ENCODE measurements around the gene CYP11A1. TPM values are rescaled to one million over a fixed set of nuclear protein-coding genes. Genes with fewer than 3 reads are reported as not detected.

CYP11A1 gene
- total RNA-seq, 1 experiment from 2014 or later = not detected

- DNase-seq (ENCODE audit: low spot score) = no peak
These were observed 19.6 kb downstream of the CYP11A1 start for GRCh38 chr15:74347757-74348250.

- DNase-seq (ENCODE audit: low spot score) = no peak
These were observed 22.4 kb downstream of the CYP11A1 start for GRCh38 chr15:74345051-74345450.

GRCh38 chr15:74343797-74344127 lies 23.7 kb downstream of the CYP11A1 start:
- no peak for DNase-seq (ENCODE audit: low spot score)

GRCh38 chr15:74343127-74343796 lies 24.2 kb downstream of the CYP11A1 start:
- DNase-seq (ENCODE audit: low spot score) = no peak

- no peak for DNase-seq (ENCODE audit: low spot score)
These were observed 27.3 kb downstream of the CYP11A1 start for GRCh38 chr15:74340150-74340549.

- no peak for DNase-seq (ENCODE audit: low spot score)
These were observed 28.1 kb downstream of the CYP11A1 start for GRCh38 chr15:74339371-74339770.

- no peak for DNase-seq (ENCODE audit: low spot score)
These were observed 28.8 kb downstream of the CYP11A1 start for GRCh38 chr15:74338676-74339075.

GRCh38 chr15:74337607-74338211 lies 29.7 kb downstream of the CYP11A1 start:
- no peak for DNase-seq (ENCODE audit: low spot score)

GRCh38 chr15:74337146-74337545 lies 30.3 kb downstream of the CYP11A1 start:
- no peak for DNase-seq (ENCODE audit: low spot score)

- no peak for DNase-seq (ENCODE audit: low spot score)
These were observed 31.1 kb downstream of the CYP11A1 start for GRCh38 chr15:74336061-74337005.

GRCh38 chr15:74335396-74335795 lies 32.0 kb downstream of the CYP11A1 start:
- DNase-seq (ENCODE audit: low spot score) = no peak

GRCh38 chr15:74334127-74334526 lies 33.3 kb downstream of the CYP11A1 start:
- DNase-seq (ENCODE audit: low spot score) = no peak

GRCh38 chr15:74333662-74334061 lies 33.8 kb downstream of the CYP11A1 start:
- no peak for DNase-seq (ENCODE audit: low spot score)

GRCh38 chr15:74333093-74333492 lies 34.4 kb downstream of the CYP11A1 start:
- DNase-seq (ENCODE audit: low spot score) = no peak

GRCh38 chr15:74332611-74333010 lies 34.8 kb downstream of the CYP11A1 start:
- DNase-seq (ENCODE audit: low spot score) = no peak

GRCh38 chr15:74332011-74332410 lies 35.4 kb downstream of the CYP11A1 start:
- no peak for DNase-seq (ENCODE audit: low spot score)

GRCh38 chr15:74330861-74331408 lies 36.5 kb downstream of the CYP11A1 start:
- DNase-seq (ENCODE audit: low spot score) = no peak

GRCh38 chr15:74328331-74329056 lies 39.0 kb downstream of the CYP11A1 start:
- DNase-seq (ENCODE audit: low spot score) = no peak

GRCh38 chr15:74327756-74328155 lies 39.7 kb downstream of the CYP11A1 start:
- no peak for DNase-seq (ENCODE audit: low spot score)

GRCh38 chr15:74326746-74327145 lies 40.7 kb downstream of the CYP11A1 start:
- DNase-seq (ENCODE audit: low spot score) = no peak

- no peak for DNase-seq (ENCODE audit: low spot score)
These were observed 42.7 kb downstream of the CYP11A1 start for GRCh38 chr15:74324714-74325113.
